ENCODE data around the gene PCGF5.

DNA sequence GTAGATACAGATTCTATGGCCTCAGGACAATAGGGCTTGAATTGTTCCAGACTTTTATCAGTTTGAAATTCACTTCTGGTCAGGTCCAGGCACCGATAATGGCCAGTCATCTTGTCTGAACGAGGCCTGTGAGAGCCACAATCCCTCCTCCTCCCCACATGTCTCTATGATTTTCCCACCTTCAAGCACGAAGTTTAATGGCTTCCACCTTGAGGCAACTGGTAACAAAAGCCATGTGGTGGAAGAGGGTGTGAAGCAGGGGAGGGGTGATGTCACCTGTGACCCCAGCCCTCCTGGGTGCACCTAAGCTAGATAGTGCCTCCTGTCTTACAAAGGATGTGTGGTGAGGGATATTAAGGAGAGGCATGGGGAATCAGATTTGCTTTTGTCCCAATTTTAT, 89.2 kb downstream of the PCGF5 start:
- no peak for TF ChIP-seq EZH2 (IDR thresholded peaks at IDR 0.05; ENCODE audit: borderline replicate concordance, low read depth, low read length, poor library complexity, severe bottlenecking)
- TF ChIP-seq, protein P1, sequence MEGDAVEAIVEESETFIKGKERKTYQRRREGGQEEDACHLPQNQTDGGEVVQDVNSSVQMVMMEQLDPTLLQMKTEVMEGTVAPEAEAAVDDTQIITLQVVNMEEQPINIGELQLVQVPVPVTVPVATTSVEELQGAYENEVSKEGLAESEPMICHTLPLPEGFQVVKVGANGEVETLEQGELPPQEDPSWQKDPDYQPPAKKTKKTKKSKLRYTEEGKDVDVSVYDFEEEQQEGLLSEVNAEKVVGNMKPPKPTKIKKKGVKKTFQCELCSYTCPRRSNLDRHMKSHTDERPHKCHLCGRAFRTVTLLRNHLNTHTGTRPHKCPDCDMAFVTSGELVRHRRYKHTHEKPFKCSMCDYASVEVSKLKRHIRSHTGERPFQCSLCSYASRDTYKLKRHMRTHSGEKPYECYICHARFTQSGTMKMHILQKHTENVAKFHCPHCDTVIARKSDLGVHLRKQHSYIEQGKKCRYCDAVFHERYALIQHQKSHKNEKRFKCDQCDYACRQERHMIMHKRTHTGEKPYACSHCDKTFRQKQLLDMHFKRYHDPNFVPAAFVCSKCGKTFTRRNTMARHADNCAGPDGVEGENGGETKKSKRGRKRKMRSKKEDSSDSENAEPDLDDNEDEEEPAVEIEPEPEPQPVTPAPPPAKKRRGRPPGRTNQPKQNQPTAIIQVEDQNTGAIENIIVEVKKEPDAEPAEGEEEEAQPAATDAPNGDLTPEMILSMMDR (conservative IDR thresholded peaks at IDR 0.05; ENCODE audit: low read depth, low read length) = no peak

Measured in A673 (cell line).